ENCODE measurements around the gene TSPAN4. TPM values are rescaled to one million over a fixed set of nuclear protein-coding genes. Genes with fewer than 3 reads are reported as not detected.

TSPAN4 gene
- total RNA-seq, 6 experiments from 2014 or later: 193 to 267 (median 212) TPM

DNA sequence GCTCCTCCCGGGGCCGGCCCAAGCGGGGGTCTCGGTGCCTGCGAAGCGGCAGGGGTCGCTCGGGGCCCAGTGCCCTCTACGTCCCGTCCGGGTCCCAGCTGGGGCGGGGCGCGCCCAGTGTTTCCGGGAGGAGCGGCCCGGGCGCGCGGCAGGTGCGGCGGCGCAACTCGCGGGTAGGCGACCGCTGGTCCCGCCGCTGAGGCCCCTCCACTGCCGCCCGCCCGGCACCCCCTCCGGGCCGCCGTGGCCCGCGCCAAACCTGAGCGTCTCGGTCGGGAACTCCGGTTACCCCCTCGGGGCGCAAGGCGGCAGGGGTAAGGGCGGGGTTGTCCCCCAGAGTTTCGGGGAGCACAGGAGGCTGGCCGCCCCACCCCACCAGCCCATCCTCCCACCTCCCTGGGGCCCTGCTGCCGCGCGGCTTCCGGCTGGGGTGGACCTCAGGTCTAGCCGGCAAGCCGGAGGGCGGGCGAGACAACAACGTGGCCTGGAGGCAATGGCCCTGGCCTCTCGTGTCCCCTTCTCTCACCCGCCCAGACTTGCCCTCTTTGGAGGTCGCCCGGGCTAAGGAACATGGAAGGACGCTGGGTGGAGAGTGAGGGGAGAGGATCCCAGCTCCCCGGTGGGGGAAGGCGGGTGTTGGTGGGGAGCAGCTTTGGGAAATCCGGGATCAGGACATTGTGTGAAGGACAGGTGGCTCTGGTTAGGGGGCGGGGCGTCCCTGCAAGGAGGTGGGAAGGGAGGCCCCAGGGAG, 15.3 kb upstream of the TSPAN4 start:
- H3K36me3 Mint-ChIP-seq (ENCODE audit: low read depth): peaks cover 6% of the 10 kb centered on the region; the same call in 1 of the 2 replicates
- TF ChIP-seq, protein P1, sequence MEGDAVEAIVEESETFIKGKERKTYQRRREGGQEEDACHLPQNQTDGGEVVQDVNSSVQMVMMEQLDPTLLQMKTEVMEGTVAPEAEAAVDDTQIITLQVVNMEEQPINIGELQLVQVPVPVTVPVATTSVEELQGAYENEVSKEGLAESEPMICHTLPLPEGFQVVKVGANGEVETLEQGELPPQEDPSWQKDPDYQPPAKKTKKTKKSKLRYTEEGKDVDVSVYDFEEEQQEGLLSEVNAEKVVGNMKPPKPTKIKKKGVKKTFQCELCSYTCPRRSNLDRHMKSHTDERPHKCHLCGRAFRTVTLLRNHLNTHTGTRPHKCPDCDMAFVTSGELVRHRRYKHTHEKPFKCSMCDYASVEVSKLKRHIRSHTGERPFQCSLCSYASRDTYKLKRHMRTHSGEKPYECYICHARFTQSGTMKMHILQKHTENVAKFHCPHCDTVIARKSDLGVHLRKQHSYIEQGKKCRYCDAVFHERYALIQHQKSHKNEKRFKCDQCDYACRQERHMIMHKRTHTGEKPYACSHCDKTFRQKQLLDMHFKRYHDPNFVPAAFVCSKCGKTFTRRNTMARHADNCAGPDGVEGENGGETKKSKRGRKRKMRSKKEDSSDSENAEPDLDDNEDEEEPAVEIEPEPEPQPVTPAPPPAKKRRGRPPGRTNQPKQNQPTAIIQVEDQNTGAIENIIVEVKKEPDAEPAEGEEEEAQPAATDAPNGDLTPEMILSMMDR (IDR thresholded peaks at IDR 0.05): no peak

DNA sequence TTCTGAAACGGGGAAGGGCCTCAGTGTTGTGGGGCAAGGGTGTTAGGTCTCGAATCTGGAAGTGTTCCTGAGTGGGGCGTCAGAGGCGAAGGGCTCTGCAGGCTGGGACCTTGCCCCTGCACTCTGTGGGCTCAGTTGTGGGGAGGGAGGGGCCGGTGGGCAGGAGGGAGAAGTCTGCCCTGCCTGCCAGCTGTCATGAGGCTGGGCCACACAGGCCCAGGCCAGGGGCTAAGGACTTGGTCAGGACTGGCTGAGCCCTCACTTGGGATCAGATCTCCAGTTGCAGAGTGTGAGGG, 14.8 kb upstream of the TSPAN4 start, which contains the start of gene CRACR2B:
CRACR2B (plus strand) TSS at position 23 of the 296 bp plus-strand sequence. CDS start 689 bp downstream, outside the sequence.
- H3K27me3 Mint-ChIP-seq (ENCODE audit: insufficient read depth): peaks cover 15% of the 10 kb centered on the region

More for the DNA sequence above, 15.3 kb upstream of the TSPAN4 start:
- Mint-ChIP-seq H3K27ac (no peak overlapping the region; the same call in 1 of the 2 replicates), H3K9me3 (no peaks in the 10 kb centered on the region), H3K27me3 (ENCODE audit: insufficient read depth) (peaks cover 15% of the 10 kb centered on the region), H3K4me1 (ENCODE audit: low read depth) (peaks cover 11% of the 10 kb centered on the region), H3K4me3 (no peak overlapping the region)
- no peak for DNase-seq

DNA sequence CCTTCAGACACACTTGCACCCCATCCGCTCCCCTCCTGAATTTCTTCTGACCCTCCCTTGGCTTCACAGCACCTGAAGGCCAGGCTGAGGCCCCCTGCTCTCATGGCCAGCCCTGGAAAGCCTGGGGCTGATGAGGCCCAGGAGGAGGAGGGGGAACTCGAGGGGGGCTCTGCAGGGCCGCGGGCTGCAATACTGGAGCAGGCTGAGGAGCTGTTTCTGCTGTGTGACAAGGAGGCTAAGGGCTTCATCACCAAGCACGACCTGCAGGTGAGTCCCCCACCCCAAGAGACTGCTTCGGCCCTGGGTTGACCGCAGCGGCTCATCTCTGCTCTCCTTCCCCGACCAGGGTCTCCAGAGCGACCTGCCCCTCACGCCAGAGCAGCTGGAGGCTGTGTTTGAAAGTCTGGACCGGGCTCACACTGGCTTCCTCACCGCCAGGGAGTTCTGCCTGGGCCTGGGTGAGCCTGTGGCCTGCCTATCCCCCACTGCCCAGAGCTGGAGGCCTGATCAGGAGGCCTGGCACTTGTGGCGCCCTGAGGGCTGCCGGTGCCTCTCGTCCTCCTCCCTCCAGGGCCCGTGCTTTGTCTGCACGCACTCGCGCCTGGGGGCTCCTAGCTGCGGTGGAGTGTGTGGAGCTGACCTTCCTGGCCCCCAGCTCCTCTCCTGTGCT, 14.0 kb upstream of the TSPAN4 start:
- TF ChIP-seq, protein P1 (IDR thresholded peaks at IDR 0.05): no peak
- H3K4me1 Mint-ChIP-seq (ENCODE audit: low read depth): peaks cover 11% of the 10 kb centered on the region
- no peak overlapping the region for H3K27ac Mint-ChIP-seq
- peaks cover 6% of the 10 kb centered on the region for H3K36me3 Mint-ChIP-seq (ENCODE audit: low read depth)
- no peak for DNase-seq
- peaks cover 14% of the 10 kb centered on the region for H3K27me3 Mint-ChIP-seq (ENCODE audit: insufficient read depth)
- no peaks in the 10 kb centered on the region for H3K9me3 Mint-ChIP-seq
- H3K4me3 Mint-ChIP-seq: no peak overlapping the region

More for the DNA sequence above, 14.8 kb upstream of the TSPAN4 start, which contains the start of gene CRACR2B:
- no peak within 1 kb of the TSS; the same call in 1 of the 2 replicates for H3K27ac Mint-ChIP-seq
- no peak for DNase-seq
- H3K4me1 Mint-ChIP-seq (ENCODE audit: low read depth): peaks cover 11% of the 10 kb centered on the region
- no peak within 1 kb of the TSS for H3K4me3 Mint-ChIP-seq
- peaks cover 6% of the 10 kb centered on the region; the same call in 1 of the 2 replicates for H3K36me3 Mint-ChIP-seq (ENCODE audit: low read depth)
- TF ChIP-seq, protein P1 (IDR thresholded peaks at IDR 0.05): no peak
- H3K9me3 Mint-ChIP-seq: no peaks in the 10 kb centered on the region

DNA sequence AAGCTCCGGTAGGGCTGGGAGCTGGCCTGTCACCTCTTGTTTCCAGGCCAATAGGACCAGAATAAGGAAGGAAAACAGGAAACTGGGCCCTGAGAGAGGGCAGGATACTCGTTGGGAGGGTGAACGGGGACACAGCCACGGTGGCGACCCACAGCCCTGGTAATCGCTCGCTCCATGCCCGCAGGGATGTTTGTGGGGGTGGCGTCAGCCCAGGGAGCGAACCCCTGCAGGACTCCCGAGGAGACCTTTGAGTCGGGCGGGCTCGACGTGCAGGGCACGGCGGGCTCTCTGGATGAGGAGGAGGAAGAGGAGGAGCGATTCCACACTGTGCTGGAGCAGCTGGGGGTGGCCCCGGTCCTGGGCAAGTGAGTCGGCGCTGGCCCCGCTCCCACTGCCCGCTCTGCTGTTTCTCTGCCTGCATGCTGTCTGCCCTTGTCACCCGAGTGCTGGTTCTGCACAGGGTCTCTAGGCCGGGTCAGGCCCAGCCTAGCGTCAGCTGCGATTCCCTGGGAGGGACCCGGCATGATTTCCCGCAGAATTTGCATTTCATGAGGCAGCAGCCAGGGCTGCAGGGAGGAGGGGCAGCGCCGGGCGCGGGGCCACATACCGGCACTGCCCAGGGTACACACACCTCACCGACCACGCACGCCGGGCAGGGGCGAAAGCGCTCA, 13.3 kb upstream of the TSPAN4 start:
- TF ChIP-seq, protein P1 (IDR thresholded peaks at IDR 0.05): no peak
- no peak overlapping the region for H3K4me3 Mint-ChIP-seq
- H3K27ac Mint-ChIP-seq: no peak overlapping the region
- H3K36me3 Mint-ChIP-seq (ENCODE audit: low read depth): peaks cover 13% of the 10 kb centered on the region
- peaks cover 21% of the 10 kb centered on the region for H3K27me3 Mint-ChIP-seq (ENCODE audit: insufficient read depth)
- no peak for DNase-seq
- peaks cover 18% of the 10 kb centered on the region for H3K4me1 Mint-ChIP-seq (ENCODE audit: low read depth)
- no peaks in the 10 kb centered on the region for H3K9me3 Mint-ChIP-seq

DNA sequence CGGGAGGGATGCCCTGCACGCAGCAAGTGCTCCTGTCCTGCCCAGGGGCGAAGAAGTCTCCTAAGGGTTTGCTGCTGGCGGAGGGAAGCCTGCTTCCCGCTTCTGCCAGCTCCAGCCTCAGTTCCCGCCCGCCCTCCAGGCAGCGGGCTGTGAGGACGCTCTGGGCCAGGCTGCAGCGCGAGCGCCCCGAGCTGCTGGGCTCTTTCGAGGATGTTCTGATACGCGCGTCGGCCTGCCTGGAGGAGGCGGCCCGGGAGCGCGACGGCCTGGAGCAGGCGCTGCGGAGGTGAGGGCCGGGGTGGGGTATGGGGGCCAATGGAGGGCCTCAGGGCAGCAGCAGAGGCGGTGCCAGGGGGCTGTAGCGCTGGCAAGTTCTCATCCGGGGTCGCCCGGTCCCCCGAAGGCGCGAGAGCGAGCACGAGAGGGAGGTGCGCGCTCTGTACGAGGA, 12.8 kb upstream of the TSPAN4 start:
- DNase-seq: no peak
- Mint-ChIP-seq H3K27ac (no peak overlapping the region), H3K9me3 (no peaks in the 10 kb centered on the region), H3K4me3 (peak overlapping the region; percentile 46), H3K36me3 (ENCODE audit: low read depth) (peaks cover 14% of the 10 kb centered on the region), H3K4me1 (ENCODE audit: low read depth) (peaks cover 23% of the 10 kb centered on the region), H3K27me3 (ENCODE audit: insufficient read depth) (peaks cover 25% of the 10 kb centered on the region)
- TF ChIP-seq, protein P1 (IDR thresholded peaks at IDR 0.05): no peak
